GM04504 (cell line): Measurements from ENCODE around the gene UGT1A3.

Source experiments
- DNase-seq: peaks from one replicate; pipeline ENCODE4 v3.0.0-alpha.2; 2012; ENCODE audit warnings: low read depth

UGT1A3 gene

DNA sequence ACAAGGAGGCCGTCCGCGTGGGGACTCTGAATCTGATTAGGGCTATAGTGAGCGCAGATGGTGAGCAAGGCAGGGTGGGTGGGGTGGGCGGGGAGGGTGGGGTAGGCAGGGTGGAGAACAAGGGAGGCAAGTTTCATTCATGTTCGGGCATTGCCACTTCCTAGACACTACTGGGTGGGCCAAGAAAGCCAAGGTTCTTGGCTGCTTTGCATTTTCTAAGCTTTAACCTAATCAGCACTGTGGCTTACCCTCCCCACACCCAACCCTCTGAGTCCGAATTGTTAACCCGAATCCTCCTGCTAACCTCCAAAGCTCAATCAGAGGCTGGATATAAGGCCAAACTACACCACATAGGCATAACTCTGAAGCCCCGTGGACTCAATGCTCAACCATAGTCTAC lies 67.4 kb downstream of the UGT1A3 start:
- no peak for DNase-seq

DNA sequence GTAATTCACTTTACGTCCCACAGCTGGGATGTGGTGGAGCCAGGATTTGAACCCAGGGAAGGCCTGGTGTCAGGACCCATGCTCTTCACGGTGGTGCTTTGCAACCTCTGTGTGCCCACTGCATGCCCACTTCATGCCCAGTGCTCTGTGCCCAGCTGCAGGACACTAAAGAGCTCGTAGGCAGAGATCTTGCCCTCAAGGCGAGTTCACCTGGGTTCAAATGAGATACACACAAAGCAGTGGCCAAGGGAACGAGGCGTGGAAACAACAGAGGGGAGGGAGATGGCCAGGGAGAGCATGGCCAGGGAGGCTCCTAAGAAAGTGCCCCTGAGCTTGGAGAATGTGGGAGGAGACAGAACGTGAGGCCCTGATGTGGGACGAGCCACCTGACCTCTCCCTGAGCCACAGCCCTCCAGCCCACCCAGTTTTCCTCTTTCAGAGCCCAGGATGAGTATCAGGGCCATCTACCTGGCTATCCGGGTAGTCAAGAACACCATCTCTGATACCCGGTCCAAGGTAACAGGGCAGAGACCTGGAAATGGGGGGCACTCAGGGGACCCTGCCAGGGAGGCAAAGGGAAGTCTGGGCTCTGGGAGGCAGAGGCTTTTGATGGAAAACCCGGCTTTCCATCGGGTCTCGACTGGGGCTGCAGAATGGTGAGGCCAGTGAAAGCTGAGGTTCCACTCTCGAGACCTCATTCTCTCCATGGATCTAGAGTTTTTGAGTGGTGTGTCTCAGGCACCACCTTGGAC lies 69.7 kb downstream of the UGT1A3 start:
- DNase-seq: no peak

GRCh38 chr2:233799087-233799665 lies 70.3 kb downstream of the UGT1A3 start:
- DNase-seq: no peak

DNA sequence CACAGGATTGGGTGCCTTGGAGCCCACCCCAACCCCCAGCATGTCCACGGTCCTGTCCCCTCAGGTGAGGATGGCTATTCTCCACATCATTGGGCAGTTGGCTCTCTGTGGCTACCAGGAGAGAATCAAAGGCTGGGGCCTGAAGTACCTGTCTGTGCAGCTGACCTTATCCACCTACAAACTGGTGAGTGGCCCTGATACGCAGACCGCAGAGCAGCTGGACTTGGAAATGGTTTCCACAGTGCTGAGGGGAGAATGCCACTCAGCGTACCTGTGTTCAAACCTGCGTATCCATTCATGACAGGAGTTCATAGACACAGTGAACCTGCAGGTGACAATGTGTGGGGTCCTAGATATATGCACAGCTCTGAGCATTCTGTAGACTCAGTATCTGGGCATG lies 70.9 kb downstream of the UGT1A3 start:
- no peak for DNase-seq

DNA sequence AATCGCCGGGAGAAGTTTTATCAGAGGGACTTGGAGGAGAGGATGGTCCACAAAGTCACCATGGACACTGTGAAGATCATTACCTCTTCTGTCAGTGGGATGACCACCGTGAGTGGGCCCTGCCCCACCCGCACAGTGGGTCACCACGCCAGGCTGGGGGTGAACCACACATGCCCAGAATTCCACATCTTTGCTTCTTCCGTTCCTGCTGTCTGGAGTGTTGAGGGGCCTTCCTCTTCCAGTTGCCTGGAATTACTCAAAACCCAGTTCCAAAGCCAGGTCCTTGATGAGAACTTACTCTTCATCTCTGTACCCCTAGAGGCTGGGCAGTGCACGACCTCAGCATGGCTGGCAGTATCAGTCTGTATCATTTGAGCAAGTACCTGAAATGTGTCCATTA lies 71.4 kb downstream of the UGT1A3 start:
- no peak for DNase-seq

DNA sequence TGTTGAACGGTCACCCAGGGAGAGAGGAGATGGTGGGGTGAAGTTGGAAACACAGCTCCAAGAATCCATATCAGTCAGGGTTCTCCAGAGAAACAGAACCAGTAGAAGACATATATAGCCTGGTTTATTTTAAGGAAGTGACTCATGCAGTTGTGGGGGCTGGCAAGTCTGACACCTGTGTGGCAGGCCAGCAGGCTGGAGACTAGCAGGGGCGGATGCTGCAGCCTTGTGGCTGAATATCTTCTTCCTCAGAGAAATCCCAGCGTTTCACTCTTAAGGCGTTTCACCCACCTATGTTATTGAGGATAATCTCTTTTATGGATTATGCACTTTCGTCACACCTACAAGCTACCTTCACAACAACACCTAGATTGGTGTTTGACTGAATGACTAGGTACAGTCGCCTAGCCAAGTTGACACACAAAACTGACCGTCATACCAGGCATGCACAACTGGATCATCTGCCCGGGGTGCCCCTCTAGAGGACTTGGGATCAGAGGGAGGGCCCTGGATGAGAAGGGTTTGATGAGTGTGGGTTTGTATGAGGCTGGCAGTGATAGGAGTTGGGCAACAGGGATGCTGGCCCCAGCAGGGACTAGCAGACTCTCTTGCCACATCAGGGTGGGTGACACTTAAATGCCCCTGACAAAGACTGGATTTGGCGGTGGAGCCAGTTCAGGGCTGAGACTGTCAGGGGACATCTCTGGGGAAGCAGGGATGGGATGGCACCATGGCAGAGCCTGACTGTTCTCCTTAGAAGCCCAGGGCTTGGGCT lies 72.7 kb downstream of the UGT1A3 start:
- no peak for DNase-seq

DNA sequence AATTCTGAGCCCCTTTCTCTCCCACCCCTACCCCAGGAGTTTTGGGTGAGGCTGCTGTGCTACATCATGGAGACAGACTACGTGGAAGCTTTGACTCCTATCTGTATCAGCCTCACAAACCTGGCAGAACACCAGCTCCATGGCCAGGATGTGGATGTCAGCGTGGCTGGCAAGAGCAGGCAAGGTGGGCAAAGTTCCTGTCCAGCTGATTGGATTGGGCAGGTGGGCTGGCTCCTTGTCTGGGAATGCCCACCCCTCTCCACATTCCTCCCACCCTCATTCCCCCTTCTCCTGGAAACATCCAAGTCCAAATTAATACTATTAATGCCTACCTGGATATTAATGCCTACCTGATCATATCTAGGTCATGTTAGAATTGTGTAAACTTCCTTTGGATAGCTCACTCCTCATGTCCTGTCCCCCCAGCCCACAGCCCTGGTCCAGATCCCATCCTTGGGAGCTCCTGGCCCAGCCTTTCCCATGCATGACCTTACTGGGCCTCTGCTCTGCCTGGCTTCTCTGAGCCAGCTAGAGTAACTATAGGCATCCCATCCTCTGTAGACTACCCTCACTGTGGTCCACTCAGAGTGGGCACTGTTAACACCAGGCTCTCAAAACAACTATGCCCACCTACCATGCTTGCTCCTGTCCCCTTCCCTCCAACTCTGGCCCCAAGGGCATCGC lies 73.4 kb downstream of the UGT1A3 start:
- DNase-seq: no peak

- DNase-seq: no peak
Observed at GRCh38 chr2:233803292-233803911, 74.6 kb downstream of the UGT1A3 start.

GRCh38 chr2:233803994-233804393 lies 75.2 kb downstream of the UGT1A3 start:
- no peak for DNase-seq

GRCh38 chr2:233807215-233807865 lies 78.5 kb downstream of the UGT1A3 start:
- no peak for DNase-seq

GRCh38 chr2:233807966-233808935 lies 79.4 kb downstream of the UGT1A3 start:
- no peak for DNase-seq

GRCh38 chr2:233810385-233810784 lies 81.5 kb downstream of the UGT1A3 start:
- DNase-seq: no peak

DNA sequence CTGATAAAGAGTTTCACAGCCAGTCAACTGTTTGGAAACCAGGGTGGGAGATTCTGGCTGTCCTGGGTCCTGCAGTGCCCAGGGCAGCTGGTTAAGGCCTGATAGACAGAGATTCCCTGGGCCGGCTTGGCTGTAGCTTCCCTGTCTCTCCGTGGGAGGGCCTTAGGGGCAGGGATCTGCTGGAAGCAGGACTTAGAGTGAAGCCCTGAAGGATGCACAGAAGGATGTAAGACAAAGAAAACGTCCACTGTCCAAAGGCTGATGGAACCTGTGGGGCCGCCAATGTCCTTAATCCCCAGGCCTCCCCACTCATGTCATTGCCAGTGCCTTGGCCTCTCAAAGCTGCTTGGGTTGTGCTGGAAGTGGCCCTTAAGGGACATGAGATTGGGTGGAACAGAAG lies 82.2 kb downstream of the UGT1A3 start:
- no peak for DNase-seq

DNA sequence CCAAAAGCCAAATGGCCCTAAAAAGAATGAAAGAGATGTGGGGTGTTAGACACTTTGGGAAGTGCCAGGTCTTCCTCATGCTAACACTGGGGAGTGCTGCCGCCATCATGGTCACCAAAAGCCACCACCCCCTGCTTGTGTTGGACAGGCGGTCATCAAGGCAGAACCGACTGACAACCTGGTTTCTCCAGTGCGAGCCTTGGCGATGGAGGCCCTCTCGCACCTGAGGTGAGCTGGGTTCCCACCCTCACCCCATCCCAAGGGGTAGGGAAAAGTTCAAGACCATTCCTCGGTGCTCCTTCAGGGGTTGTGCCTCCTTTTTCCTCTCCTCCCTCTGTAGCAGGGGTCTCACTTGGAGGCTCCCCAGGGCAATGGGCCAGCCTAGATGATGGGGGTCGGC lies 82.9 kb downstream of the UGT1A3 start:
- no peak for DNase-seq

- DNase-seq: no peak
Observed at GRCh38 chr2:233813236-233814055, 84.6 kb downstream of the UGT1A3 start.

- no peak for DNase-seq
Observed at GRCh38 chr2:233814056-233814835, 85.4 kb downstream of the UGT1A3 start.

DNA sequence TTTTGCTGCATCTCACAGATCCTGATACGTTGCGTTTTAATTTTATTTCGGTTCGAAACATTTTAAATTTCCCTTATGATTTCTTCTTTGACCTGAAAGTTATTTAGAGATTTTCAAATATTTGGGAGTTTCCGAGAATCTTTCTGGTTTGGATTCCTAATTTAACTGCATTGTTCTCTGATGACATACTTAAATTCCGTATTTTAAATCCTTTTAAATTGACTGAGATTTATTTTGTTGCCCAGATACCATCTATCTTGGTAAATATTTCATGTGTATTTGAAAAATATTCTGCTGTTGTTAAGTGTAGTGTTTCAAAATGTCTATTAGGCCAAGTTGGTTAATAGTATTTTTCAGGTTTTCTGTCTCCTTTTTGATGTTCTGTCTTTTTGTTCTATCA lies 87.0 kb downstream of the UGT1A3 start:
- DNase-seq: no peak

DNA sequence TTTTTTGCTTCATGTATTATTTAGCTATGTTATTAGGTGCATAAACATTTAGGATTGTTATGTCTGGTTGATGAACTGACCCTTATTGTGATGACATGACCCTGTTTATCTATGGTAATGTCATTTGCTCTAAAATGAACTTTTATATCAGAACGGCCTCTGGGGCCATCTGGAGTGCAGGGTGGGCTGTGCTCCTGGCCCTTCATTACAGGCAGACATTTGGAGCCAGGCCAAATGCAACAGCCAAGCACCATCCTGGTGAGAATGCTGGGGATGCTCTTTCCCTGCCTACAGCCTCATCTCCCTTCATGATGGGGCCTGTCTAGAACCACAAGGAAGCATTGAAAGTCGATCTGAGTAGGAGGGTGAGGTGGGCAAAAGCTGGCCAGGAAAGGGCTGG lies 87.5 kb downstream of the UGT1A3 start:
- DNase-seq: no peak

GRCh38 chr2:233816771-233817170 lies 87.9 kb downstream of the UGT1A3 start:
- DNase-seq: no peak
